Activated T-cell treated with anti-CD3 and anti-CD28 coated beads, Interleukin-2, amount 50 U/mL, for 72 hours (primary cell): ENCODE measurements around the gene LCK. TPM values are rescaled to one million over a fixed set of nuclear protein-coding genes. Genes with fewer than 3 reads are reported as not detected.
"Not testable (repeated sequence)": the region's sequence is repeated elsewhere in the genome, so short reads cannot be mapped to it uniquely, and the experiment has no call there.

Experiments used
- ATAC-seq, 2 donors: fragments of 150-1000 bp; cut with Tn5 transposase; replicated peaks in 1 of 2; 2 replicates each; pipeline ENCODE4 v1.10.0; 2021; ENCODE audit warnings: moderate library complexity in 2 of 2, mild to moderate bottlenecking in 1 of 2
- DNase-seq, 2 donors: peaks; one replicate each; pipeline ENCODE4 v3.0.0; 2021 to 2022; ENCODE audit warnings: mixed read lengths in 1 of 2
- H3K27ac Mint-ChIP-seq: one replicate; pipeline ENCODE4 v1.8.0; 2022; ENCODE audit warnings: mild to moderate bottlenecking, moderate library complexity, mixed read lengths
- H3K27me3 Mint-ChIP-seq: one replicate; pipeline ENCODE4 v1.8.0; 2022; ENCODE audit warnings: low read depth, mixed read lengths
- H3K36me3 Mint-ChIP-seq, 2 donors: one replicate each; pipeline ENCODE4 v1.8.0; 2022; ENCODE audit warnings: mixed read lengths in 2 of 2, mild to moderate bottlenecking in 1 of 2; ENCODE audit not compliant: insufficient read depth in 2 of 2
- H3K4me1 Mint-ChIP-seq: one replicate; pipeline ENCODE4 v1.8.0; 2022; ENCODE audit warnings: low read depth, mixed read lengths
- H3K4me3 Mint-ChIP-seq, 2 donors: one replicate each; pipeline ENCODE4 v1.8.0; 2022; ENCODE audit warnings: mild to moderate bottlenecking in 2 of 2, mixed read lengths in 2 of 2, moderate library complexity in 2 of 2
- H3K9me3 Mint-ChIP-seq, 2 donors: one replicate each; pipeline ENCODE4 v1.8.0; 2022; ENCODE audit warnings: mixed read lengths in 2 of 2
- total RNA-seq, 2 donors: library from RNA; stranded (reverse); gene quantifications; one replicate each; pipeline ENCODE4 v1.2.3, GENCODE V29; 2022

The LCK gene
- total RNA-seq, 2 donors from 2014 or later: 227 to 254 TPM

DNA sequence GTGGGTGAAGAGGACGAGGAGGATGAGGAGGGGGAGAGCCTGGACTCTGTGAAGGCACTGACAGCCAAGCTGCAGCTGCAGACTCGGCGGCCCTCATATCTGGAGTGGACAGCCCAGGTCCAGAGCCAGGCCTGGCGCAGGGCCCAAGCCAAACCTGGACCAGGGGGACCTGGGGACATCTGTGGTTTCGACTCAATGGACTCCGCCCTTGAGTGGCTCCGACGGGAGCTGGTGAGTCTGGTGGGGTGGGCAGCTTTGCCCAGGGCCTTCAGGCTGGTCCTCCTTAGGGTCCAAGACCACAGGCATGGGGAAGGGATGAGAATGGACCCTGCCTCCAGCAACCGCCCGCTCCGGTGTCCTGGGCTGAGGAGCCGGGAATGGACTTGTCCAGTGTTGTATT, 3.6 kb upstream of the LCK start:
- Mint-ChIP-seq H3K9me3 (no peaks in the 10 kb centered on the region), H3K27ac (peak overlapping the region; percentile 72), H3K4me1 (peaks cover 65% of the 10 kb centered on the region), H3K4me3 (peak overlapping the region; percentile 74 to 91), H3K27me3 (no peaks in the 10 kb centered on the region), H3K36me3 (peaks cover 7% of the 10 kb centered on the region in 2 donors)
- DNase-seq (no peak), ATAC-seq (no peak)

- ATAC-seq (peak; percentile 32 to 35), DNase-seq (peak; percentile 89 to 93)
- Mint-ChIP-seq H3K4me1 (peaks cover 67% of the 10 kb centered on the region), H3K27me3 (no peaks in the 10 kb centered on the region), H3K36me3 (peaks cover 11 to 13% of the 10 kb centered on the region in 2 donors), H3K9me3 (no peaks in the 10 kb centered on the region), H3K27ac (peak overlapping the region; percentile 72), H3K4me3 (peak overlapping the region; percentile 74 to 91)
Measured at GRCh38 chr1:32247983-32248889, 2.8 kb upstream of the LCK start.

GRCh38 chr1:32249831-32250525, 1.1 kb upstream of the LCK start:
- Mint-ChIP-seq H3K4me3 (peak overlapping the region; percentile 91 to 99), H3K9me3 (no peaks in the 10 kb centered on the region), H3K27me3 (no peaks in the 10 kb centered on the region), H3K4me1 (peaks cover 80% of the 10 kb centered on the region), H3K27ac (peak overlapping the region; percentile 100), H3K36me3 (peaks cover 13 to 14% of the 10 kb centered on the region in 2 donors)
- DNase-seq (peak; percentile 82 to 84), ATAC-seq (peak; percentile 64 to 68)

DNA sequence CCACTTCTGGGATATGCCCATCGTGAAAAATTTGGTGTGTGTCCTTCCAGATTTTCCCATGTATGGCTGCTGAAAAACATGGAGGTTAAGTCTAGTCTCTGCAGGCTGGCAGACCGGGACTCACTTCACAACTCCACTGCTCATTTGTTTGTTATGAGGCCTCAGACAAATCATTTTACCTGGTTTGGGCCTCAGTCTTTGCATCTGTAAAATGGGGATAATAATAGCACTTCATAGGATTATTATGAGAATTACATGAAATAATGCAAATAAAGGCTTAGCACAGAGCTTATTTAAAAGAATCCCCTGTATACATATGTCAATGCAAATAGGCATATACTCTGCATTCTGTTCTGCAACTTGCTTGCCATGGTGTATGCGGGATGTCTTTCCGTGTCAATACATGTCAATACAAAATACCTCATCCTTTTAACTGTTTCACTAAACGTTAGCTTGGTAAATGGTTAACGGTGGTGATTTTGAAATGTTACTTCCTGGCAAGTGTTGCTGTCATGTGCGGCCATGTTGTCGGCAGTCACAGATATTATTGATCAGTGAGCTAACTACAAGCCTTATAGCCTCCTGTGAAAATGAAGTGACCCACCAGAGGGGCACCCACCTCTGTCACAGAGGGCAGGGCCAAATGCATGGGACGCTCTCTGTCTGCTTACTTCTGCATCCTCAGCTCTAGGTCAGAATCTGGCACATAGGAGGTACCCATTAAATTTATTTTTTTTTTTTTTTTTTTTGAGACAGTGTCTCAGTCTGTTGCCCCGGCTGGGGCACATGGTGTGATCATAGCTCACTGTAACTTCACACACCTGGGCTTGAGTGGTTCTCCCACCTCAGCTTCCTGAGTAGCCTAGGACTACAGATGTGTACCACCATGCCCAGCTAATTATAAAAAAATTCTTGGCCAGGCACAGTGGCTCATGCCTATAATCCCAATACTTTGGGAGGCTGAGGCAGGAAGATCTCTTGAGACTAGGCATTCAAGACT, 4.3 kb downstream of the LCK start:
- peaks cover 66% of the 10 kb centered on the region for H3K4me1 Mint-ChIP-seq
- H3K36me3 Mint-ChIP-seq: peaks cover 17 to 21% of the 10 kb centered on the region in 2 donors
- peak in 1 of 2 donors; percentile 41 for DNase-seq
- H3K9me3 Mint-ChIP-seq: no peaks in the 10 kb centered on the region
- peak overlapping the region; percentile 97 for H3K27ac Mint-ChIP-seq
- no peaks in the 10 kb centered on the region for H3K27me3 Mint-ChIP-seq
- peak overlapping the region; percentile 79 to 95 for H3K4me3 Mint-ChIP-seq
- ATAC-seq: peak; percentile 1 to 9

DNA sequence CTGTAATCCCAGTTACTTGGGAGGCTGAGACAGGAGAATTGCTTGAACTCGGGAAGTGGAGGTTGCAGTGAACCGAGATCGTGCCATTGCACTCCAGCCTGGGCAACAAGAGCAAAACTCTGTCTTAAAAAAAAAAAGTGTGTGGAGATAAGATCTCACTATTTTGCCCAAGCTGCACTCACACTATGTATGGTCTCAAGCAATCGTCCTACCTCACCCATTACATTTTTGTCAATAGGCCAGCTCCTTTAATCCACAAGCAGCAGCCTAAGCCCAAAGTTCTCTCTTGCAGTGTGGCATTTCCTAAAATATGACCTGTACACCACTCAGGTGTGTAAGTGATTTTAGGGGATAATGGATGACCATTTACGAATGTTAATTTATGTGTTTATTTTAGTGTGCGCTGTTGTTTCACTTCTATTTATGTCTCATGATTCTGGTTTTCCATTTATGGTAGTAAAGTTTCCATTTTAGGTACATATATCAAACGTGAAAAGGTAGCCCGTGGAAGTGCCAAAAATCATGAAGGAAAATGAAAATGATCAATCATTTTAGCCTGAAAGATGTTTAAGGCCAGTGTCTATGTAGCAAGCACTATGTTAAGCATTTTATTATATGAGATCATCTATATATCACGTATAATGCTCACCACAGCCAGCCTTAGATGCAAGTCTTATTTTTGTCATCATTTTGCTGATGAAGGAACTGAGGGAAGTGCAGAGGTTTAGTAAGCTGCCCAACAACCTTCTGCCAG, 5.6 kb downstream of the LCK start:
- DNase-seq: no peak
- Mint-ChIP-seq H3K4me1 (peaks cover 62% of the 10 kb centered on the region), H3K36me3 (peaks cover 18 to 24% of the 10 kb centered on the region in 2 donors), H3K27me3 (no peaks in the 10 kb centered on the region), H3K9me3 (no peaks in the 10 kb centered on the region), H3K4me3 (peak overlapping the region; percentile 77 to 98), H3K27ac (peak overlapping the region; percentile 99)
- peak; percentile 46 to 55 for ATAC-seq

- H3K36me3 Mint-ChIP-seq: peaks cover 14 to 22% of the 10 kb centered on the region in 2 donors
- no peaks in the 10 kb centered on the region for H3K9me3 Mint-ChIP-seq
- ATAC-seq: no peak
Measured at GRCh38 chr1:32257227-32257508, 6.1 kb downstream of the LCK start.

DNA sequence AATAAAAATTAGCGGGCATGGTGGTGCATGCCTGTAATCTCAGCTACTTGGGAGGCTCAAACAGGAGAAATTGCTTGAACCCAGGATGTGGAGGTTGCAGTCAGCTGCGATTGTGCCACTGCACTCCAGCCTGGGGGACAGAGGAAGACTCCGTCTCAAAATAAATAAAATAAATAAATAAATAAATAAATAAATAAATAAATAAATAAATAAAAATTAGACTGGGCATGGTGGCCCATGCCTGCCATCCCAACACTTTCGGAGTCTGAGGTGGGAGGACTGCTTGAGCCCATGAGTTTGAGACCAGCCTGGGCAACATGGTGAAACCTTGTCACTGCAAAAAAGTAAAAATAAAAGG, 12.2 kb downstream of the LCK start:
- Mint-ChIP-seq H3K4me1 (peaks cover 68% of the 10 kb centered on the region), H3K27ac (peak overlapping the region; percentile 72), H3K36me3 (peaks cover 6 to 17% of the 10 kb centered on the region in 2 donors), H3K4me3 (peak overlapping the region; percentile 43 to 73)
- not testable (repeated sequence) for H3K27me3 Mint-ChIP-seq, H3K9me3 Mint-ChIP-seq, ATAC-seq, DNase-seq

More at GRCh38 chr1:32257227-32257508, 6.1 kb downstream of the LCK start:
- Mint-ChIP-seq H3K4me3 (peak overlapping the region; percentile 77 to 98), H3K27me3 (no peaks in the 10 kb centered on the region), H3K4me1 (peaks cover 62% of the 10 kb centered on the region), H3K27ac (peak overlapping the region; percentile 99)
- DNase-seq: no peak

- Mint-ChIP-seq H3K4me3 (peak overlapping the region; percentile 73 to 78), H3K27me3 (no peaks in the 10 kb centered on the region), H3K4me1 (peaks cover 63% of the 10 kb centered on the region), H3K27ac (peak overlapping the region; percentile 94), H3K36me3 (peaks cover 6 to 16% of the 10 kb centered on the region in 2 donors), H3K9me3 (peaks cover 0 to 2% of the 10 kb centered on the region in 2 donors)
- DNase-seq: peak in 1 of 2 donors; percentile 33
- peak; percentile 85 to 89 for ATAC-seq
Measured at GRCh38 chr1:32263744-32264143, 12.7 kb downstream of the LCK start.

- Mint-ChIP-seq H3K36me3 (peaks cover 3 to 12% of the 10 kb centered on the region in 2 donors), H3K27ac (peak overlapping the region; percentile 94), H3K27me3 (no peaks in the 10 kb centered on the region), H3K4me3 (peak overlapping the region; percentile 6 to 9), H3K4me1 (peaks cover 58% of the 10 kb centered on the region), H3K9me3 (peaks cover 0 to 2% of the 10 kb centered on the region in 2 donors)
- DNase-seq: no peak
- no peak for ATAC-seq
Measured at GRCh38 chr1:32265846-32266245, 14.8 kb downstream of the LCK start.

DNA sequence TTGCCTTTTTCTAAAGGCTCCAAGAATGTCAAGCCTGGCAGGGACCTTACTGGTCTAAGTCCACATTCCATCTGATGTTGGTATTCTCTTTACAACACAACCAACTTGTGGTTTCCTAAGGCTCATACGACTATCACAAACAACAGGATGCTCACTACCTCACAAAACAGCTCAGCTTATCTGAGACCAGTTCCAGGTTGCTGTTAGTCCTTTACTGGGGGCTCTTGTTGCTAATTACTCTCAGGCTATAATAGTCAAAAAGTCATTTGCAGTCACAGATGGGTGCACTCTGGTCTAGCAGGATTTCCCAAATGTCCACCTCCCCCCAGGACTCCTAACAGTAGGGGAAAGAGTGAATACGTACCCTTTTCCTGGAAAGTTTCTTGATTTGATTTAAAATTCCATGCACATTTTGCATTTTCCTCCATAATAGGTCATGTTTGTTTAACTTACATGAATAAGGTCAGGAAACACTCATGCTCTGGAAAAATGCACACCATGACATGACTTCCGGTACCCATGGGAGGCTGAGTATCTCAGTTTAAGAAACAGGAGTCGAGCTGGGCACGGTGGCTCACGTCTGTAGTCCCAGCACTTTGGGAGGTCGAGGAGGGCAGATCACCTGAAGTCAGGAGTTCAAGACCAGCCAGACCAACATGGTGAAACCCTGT, 16.0 kb downstream of the LCK start:
- Mint-ChIP-seq H3K9me3 (peaks cover 0 to 2% of the 10 kb centered on the region in 2 donors), H3K4me1 (peaks cover 70% of the 10 kb centered on the region), H3K36me3 (peaks cover 3 to 12% of the 10 kb centered on the region in 2 donors), H3K27ac (peak overlapping the region; percentile 97), H3K27me3 (no peaks in the 10 kb centered on the region), H3K4me3 (peak overlapping the region; percentile 79 to 81)
- ATAC-seq (peak; percentile 28 to 35), DNase-seq (no peak)

- no peaks in the 10 kb centered on the region for H3K27me3 Mint-ChIP-seq
- DNase-seq: no peak
- H3K36me3 Mint-ChIP-seq: peaks cover 7 to 9% of the 10 kb centered on the region in 2 donors
- no peak overlapping the region for H3K4me3 Mint-ChIP-seq
- H3K4me1 Mint-ChIP-seq: peaks cover 75% of the 10 kb centered on the region
- H3K27ac Mint-ChIP-seq: peak overlapping the region; percentile 74
- no peak for ATAC-seq
- peaks cover 0 to 2% of the 10 kb centered on the region in 2 donors for H3K9me3 Mint-ChIP-seq
Measured at GRCh38 chr1:32269744-32270143, 18.7 kb downstream of the LCK start.
